ENCODE measurements around the gene LRP5.

DNA sequence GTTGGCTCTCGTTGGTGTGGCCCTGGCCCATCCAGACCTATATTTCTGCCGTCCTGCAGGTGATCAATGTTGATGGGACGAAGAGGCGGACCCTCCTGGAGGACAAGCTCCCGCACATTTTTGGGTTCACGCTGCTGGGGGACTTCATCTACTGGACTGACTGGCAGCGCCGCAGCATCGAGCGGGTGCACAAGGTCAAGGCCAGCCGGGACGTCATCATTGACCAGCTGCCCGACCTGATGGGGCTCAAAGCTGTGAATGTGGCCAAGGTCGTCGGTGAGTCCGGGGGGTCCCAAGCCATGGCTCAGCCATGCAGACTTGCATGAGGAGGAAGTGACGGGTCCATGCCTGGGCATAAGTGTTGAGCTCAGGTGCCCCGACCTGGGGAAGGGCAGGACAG, 91.0 kb downstream of the LRP5 start:
- TF ChIP-seq, protein P1, sequence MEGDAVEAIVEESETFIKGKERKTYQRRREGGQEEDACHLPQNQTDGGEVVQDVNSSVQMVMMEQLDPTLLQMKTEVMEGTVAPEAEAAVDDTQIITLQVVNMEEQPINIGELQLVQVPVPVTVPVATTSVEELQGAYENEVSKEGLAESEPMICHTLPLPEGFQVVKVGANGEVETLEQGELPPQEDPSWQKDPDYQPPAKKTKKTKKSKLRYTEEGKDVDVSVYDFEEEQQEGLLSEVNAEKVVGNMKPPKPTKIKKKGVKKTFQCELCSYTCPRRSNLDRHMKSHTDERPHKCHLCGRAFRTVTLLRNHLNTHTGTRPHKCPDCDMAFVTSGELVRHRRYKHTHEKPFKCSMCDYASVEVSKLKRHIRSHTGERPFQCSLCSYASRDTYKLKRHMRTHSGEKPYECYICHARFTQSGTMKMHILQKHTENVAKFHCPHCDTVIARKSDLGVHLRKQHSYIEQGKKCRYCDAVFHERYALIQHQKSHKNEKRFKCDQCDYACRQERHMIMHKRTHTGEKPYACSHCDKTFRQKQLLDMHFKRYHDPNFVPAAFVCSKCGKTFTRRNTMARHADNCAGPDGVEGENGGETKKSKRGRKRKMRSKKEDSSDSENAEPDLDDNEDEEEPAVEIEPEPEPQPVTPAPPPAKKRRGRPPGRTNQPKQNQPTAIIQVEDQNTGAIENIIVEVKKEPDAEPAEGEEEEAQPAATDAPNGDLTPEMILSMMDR (IDR thresholded peaks at IDR 0.05) = no peak
- TF ChIP-seq POLR2AphosphoS5 (IDR thresholded peaks at IDR 0.05) = no peak
- TF ChIP-seq EP300 (IDR thresholded peaks at IDR 0.05) = no peak
- TF ChIP-seq POLR2A (IDR thresholded peaks at IDR 0.05) = no peak
